GM10248 (cell line): ENCODE measurements around the gene ZFP36L2.

Experiments used
- CTCF ChIA-PET: fragments of 300-600 bp; sonication (Branson Sonifier 250); formaldehyde crosslinking; extraction: SDS; loops from one replicate; lab custom pipeline; 2021; ENCODE audit warnings: antibody characterized with exemption; lab: Yijun Ruan, JAX
- POLR2A ChIA-PET: fragments of 350-650 bp; sonication (Branson Sonifier 250); formaldehyde crosslinking; extraction: SDS; loops from one replicate; lab custom pipeline; 2020; ENCODE audit warnings: antibody characterized with exemption; lab: Yijun Ruan, JAX
- DNase-seq: peaks from one replicate; pipeline ENCODE4 v3.0.0; 2012; ENCODE audit errors: extremely low spot score
- CTCF ChIP-seq: IDR thresholded peaks from 2 replicates; pipeline ENCODE4 v1.5.1; 2012; ENCODE audit warnings: mild to moderate bottlenecking, low read depth; ENCODE audit errors: extremely low read depth, missing control alignments, control extremely low read depth

ZFP36L2 gene

GRCh38 chr2:43230951-43231827 lies 4.8 kb upstream of the ZFP36L2 start:
- CTCF ChIA-PET = interaction anchor here (1.0 to 8.5 kb wide), 6 partner anchors 63 to 284 kb away, joined by 3 to 169 read pairs (median 8); no protein-coding TSS in a partner anchor
- TF ChIP-seq CTCF = peak; percentile 2
- DNase-seq = no peak
- POLR2A ChIA-PET = no interaction called here

GRCh38 chr2:43230351-43230885 lies 4.0 kb upstream of the ZFP36L2 start:
- no peak for TF ChIP-seq CTCF
- CTCF ChIA-PET = interaction anchor here (0.6 to 8.5 kb wide), 27 partner anchors 10 to 366 kb away, joined by 3 to 169 read pairs (median 8); no protein-coding TSS in a partner anchor
- DNase-seq = no peak
- POLR2A ChIA-PET = no interaction called here

GRCh38 chr2:43228756-43229659 lies 2.6 kb upstream of the ZFP36L2 start:
- TF ChIP-seq CTCF = no peak
- DNase-seq = no peak
- CTCF ChIA-PET = interaction anchor here (0.7 to 8.5 kb wide), 94 partner anchors 8 to 555 kb away, joined by 3 to 169 read pairs (median 4); no protein-coding TSS in a partner anchor
- POLR2A ChIA-PET = no interaction called here

- TF ChIP-seq CTCF = no peak
- DNase-seq = no peak
Measured at GRCh38 chr2:43228321-43228751, 1.9 kb upstream of the ZFP36L2 start.

GRCh38 chr2:43227830-43228281 lies 1.4 kb upstream of the ZFP36L2 start:
- POLR2A ChIA-PET = interaction anchor here (1.9 kb wide), 1 partner anchor 53 kb away, joined by 13 read pairs; no protein-coding TSS in a partner anchor
- CTCF ChIA-PET = interaction anchor here (0.8 to 8.5 kb wide), 32 partner anchors 9 to 368 kb away, joined by 3 to 169 read pairs (median 8); no protein-coding TSS in a partner anchor

More at GRCh38 chr2:43228321-43228751, 1.9 kb upstream of the ZFP36L2 start:
- CTCF ChIA-PET = interaction anchor here (0.8 to 8.5 kb wide), 60 partner anchors 8 to 418 kb away, joined by 3 to 169 read pairs (median 5); no protein-coding TSS in a partner anchor
- POLR2A ChIA-PET = interaction anchor here (1.9 kb wide), 1 partner anchor 54 kb away, joined by 13 read pairs; no protein-coding TSS in a partner anchor

More at GRCh38 chr2:43227830-43228281, 1.4 kb upstream of the ZFP36L2 start:
- TF ChIP-seq CTCF = peak; percentile 24
- no peak for DNase-seq
